Tibial nerve (tissue), 4 donors: ENCODE results near the gene ANKHD1. TPM values are rescaled to one million over a fixed set of nuclear protein-coding genes. Genes with fewer than 3 reads are reported as not detected.

Experiments used
- small RNA-seq: library from RNA; depleted of rRNA; stranded (forward); fragments of <200 nt; gene quantifications from one replicate; pipeline ENCODE3, GENCODE V24; 2016
- total RNA-seq, 4 donors: library from RNA; depleted of rRNA; stranded (reverse); fragments of >200 nt; gene quantifications; one replicate each; pipeline ENCODE4 v1.1.0, GENCODE V29; 2016

The ANKHD1 gene
- total RNA-seq, 4 donors from 2014 or later, result 119 to 212 (median 162) TPM

Small RNA genes within 50 kb of the gene (small RNA-seq; reads per million reads assigned to genes)
- not detected for gene RF00279
- not detected for gene RF00443
- not detected for gene RNU4-14P

Other genes with a start within 250 kb of the ANKHD1 start
- 10 to 100 TPM; 44.9 to 77.6 (median 63.5) TPM for gene CYSTM1, start 226.6 kb upstream of the ANKHD1 start, total RNA-seq
- gene PFDN1, start 98.7 kb upstream of the ANKHD1 start, total RNA-seq, result 100 to 1,000 TPM in 3 of 4 donors, 10 to 100 TPM in 1; 98.2 to 146 (median 109) TPM
- 10 to 100 TPM; 27.1 to 30.9 (median 27.8) TPM for gene HBEGF, start 55.2 kb upstream of the ANKHD1 start, total RNA-seq
- gene SLC4A9, start 41.6 kb upstream of the ANKHD1 start, total RNA-seq, result not detected
- 10 to 100 TPM; 12.3 to 29.4 (median 14.9) TPM for gene EIF4EBP3, start 145.8 kb downstream of the ANKHD1 start, total RNA-seq
- 10 to 100 TPM; 16.6 to 23.7 (median 19.2) TPM for gene SRA1, start 155.6 kb downstream of the ANKHD1 start, total RNA-seq
- 10 to 100 TPM; 43.7 to 70.8 (median 48.4) TPM for gene APBB3, start 162.8 kb downstream of the ANKHD1 start, total RNA-seq
- gene SLC35A4, start 163.0 kb downstream of the ANKHD1 start, total RNA-seq, result 10 to 100 TPM; 22.9 to 36.9 (median 26.8) TPM
- gene CD14, start 231.3 kb downstream of the ANKHD1 start, total RNA-seq, result 10 to 100 TPM; 54.6 to 81.0 (median 77.0) TPM
- 100 to 1,000 TPM in 1 of 4 donors, 10 to 100 TPM in 3; 72.8 to 129 (median 93.0) TPM for gene TMCO6, start 237.6 kb downstream of the ANKHD1 start, total RNA-seq
- 10 to 100 TPM; 52.2 to 80.6 (median 64.3) TPM for gene NDUFA2, start 245.8 kb downstream of the ANKHD1 start, total RNA-seq
- 100 to 1,000 TPM in 2 of 4 donors, 10 to 100 TPM in 2; 91.6 to 142 (median 108) TPM for gene IK, start 246.0 kb downstream of the ANKHD1 start, total RNA-seq